Measurements from ENCODE around the gene TMEM151A.

Gene TMEM151A

GRCh38 chr11:66263785-66264184, 27.9 kb upstream of the TMEM151A start:
- no peak for DNase-seq
- Mint-ChIP-seq H3K27ac (no peak overlapping the region), H3K27me3 (no peaks in the 10 kb centered on the region), H3K4me3 (no peak overlapping the region), H3K4me1 (peaks cover 35% of the 10 kb centered on the region), H3K9me3 (no peaks in the 10 kb centered on the region)
- ATAC-seq: no peak

DNA sequence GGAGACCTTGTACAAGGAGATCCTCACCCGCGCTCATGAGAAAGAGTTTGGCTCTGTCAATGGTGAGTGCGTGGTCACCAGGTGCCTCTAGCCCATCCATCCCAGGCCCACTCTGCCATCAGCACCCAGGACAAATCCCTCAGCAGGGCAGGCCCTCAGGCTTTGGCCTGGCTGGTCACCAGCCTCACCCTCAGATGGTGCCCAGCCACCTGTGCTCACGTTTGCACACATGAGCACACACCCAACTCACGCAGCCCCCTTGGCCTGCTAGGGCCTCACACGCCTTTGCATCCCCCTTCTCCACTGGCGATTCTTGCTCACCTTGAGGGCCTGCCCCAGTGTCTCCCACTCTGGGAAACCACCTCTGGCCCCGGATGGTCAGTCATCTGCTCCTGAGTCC, 27.3 kb upstream of the TMEM151A start:
- no peak overlapping the region for H3K4me3 Mint-ChIP-seq
- no peaks in the 10 kb centered on the region for H3K9me3 Mint-ChIP-seq
- DNase-seq (no peak), ATAC-seq (no peak)
- H3K27ac Mint-ChIP-seq: no peak overlapping the region
- H3K27me3 Mint-ChIP-seq: no peaks in the 10 kb centered on the region
- H3K4me1 Mint-ChIP-seq: peaks cover 32% of the 10 kb centered on the region

DNA sequence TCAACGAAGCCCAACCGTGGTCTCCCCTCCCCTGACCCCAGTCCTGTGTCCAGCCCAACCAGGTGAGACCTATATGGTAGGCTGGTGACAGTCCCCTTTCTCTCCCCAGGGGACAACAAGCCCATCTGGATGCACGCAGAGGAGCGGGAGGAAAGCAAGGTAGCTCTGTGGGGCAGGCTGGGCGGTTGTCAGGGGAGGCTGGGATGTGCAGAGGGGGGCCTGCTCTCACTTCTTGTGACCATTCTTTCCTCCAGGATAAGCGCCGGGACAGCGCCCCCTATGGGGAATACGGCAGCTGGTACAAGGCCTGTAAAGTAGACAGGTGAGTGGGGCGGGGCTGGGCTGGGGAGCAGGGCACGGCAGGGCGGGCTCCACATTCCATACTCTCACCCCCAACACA, 26.8 kb upstream of the TMEM151A start:
- Mint-ChIP-seq H3K4me3 (no peak overlapping the region), H3K9me3 (no peaks in the 10 kb centered on the region), H3K4me1 (peaks cover 32% of the 10 kb centered on the region), H3K27me3 (no peaks in the 10 kb centered on the region), H3K27ac (no peak overlapping the region)
- ATAC-seq: no peak
- DNase-seq: no peak

DNA sequence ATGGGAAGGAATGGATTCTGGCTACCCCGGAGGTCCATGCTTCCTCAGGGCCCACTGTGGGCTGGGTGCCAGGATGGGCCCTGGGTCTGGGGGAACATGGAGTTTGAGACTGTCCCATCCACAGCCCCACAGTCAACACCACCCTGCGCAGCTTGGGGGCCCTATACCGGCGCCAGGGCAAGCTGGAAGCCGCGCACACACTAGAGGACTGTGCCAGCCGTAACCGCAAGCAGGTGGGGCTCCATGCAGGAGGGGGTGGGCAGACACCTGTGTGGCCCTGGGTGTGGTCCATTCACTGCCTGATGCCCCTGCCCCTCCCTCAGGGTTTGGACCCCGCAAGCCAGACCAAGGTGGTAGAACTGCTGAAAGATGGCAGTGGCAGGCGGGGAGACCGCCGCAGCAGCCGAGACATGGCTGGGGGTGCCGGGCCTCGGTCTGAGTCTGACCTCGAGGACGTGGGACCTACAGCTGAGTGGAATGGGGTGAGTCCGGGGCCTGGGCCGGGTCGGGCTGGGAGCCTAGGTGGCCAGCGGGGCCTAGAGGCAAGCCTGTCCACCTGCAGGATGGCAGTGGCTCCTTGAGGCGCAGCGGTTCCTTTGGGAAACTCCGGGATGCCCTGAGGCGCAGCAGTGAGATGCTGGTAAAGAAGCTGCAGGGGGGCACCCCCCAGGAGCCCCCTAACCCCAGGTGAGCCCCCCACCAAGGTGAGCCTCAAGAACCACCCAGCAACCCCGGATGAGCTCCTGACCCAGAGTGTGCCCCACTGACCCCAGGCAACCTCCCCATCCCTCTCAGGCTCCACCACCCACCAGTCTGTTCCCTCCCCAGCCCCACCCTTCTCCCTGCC, 25.9 kb upstream of the TMEM151A start:
- H3K4me1 Mint-ChIP-seq: peaks cover 36% of the 10 kb centered on the region
- H3K4me3 Mint-ChIP-seq: no peak overlapping the region
- no peak for ATAC-seq
- H3K27me3 Mint-ChIP-seq: no peaks in the 10 kb centered on the region
- no peaks in the 10 kb centered on the region for H3K9me3 Mint-ChIP-seq
- no peak overlapping the region for H3K27ac Mint-ChIP-seq
- no peak for DNase-seq

DNA sequence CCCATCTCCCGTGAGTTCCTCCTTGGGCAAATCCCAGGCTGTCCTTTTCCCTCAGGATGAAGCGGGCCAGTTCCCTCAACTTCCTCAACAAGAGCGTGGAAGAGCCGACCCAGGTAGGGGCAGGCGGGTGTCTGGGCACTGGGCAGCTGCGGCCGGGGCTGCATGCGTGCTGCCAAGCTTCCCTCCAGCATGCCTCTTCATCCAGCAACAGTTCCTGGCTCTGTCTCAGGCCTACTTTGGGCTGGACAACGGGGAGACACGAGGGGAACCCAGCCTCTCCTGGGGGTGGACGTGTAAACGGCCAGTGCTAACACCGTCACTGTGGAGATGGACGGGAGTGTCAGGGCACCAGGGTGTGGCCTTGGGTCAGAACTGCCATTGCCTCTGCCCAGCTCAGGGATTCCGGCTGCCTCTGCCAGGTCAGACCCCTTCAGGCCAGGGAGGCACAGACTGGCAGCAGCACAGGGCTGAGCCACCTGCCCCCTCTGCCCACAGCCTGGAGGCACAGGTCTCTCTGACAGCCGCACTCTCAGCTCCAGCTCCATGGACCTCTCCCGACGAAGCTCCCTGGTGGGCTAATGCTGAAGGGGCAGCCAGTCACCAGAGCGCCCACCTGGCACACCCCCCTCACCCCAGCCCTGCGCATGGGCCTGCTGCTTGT, 25.2 kb upstream of the TMEM151A start:
- no peaks in the 10 kb centered on the region for H3K27me3 Mint-ChIP-seq

DNA sequence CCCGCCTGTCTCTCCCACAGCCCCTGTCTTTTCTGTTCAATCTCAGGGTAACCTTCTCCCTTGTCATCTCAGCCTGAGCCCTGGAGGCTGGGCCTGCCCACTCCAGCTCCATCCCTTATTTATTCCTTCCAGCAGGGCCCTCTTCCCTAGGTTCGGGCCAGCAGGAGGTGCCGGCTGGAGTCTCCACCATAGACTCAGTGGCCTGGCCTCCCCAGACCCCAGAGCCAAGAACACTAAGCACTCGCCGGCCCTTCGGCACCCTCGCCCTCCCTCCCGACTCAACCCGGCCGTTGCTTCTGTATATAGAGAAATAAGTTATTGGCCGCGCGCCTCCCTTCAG, 24.7 kb upstream of the TMEM151A start:
- no peak for DNase-seq
- no peaks in the 10 kb centered on the region for H3K27me3 Mint-ChIP-seq
- no peak for ATAC-seq
- peaks cover 45% of the 10 kb centered on the region for H3K4me1 Mint-ChIP-seq
- peak overlapping the region; percentile 90 to 95 for H3K4me3 Mint-ChIP-seq
- no peaks in the 10 kb centered on the region for H3K9me3 Mint-ChIP-seq
- no peak overlapping the region for H3K27ac Mint-ChIP-seq

More for the DNA sequence above, 25.2 kb upstream of the TMEM151A start:
- DNase-seq: no peak
- Mint-ChIP-seq H3K9me3 (no peaks in the 10 kb centered on the region), H3K4me1 (peaks cover 40% of the 10 kb centered on the region), H3K4me3 (peak overlapping the region; percentile 90 to 95), H3K27ac (no peak overlapping the region)
- no peak for ATAC-seq

DNA sequence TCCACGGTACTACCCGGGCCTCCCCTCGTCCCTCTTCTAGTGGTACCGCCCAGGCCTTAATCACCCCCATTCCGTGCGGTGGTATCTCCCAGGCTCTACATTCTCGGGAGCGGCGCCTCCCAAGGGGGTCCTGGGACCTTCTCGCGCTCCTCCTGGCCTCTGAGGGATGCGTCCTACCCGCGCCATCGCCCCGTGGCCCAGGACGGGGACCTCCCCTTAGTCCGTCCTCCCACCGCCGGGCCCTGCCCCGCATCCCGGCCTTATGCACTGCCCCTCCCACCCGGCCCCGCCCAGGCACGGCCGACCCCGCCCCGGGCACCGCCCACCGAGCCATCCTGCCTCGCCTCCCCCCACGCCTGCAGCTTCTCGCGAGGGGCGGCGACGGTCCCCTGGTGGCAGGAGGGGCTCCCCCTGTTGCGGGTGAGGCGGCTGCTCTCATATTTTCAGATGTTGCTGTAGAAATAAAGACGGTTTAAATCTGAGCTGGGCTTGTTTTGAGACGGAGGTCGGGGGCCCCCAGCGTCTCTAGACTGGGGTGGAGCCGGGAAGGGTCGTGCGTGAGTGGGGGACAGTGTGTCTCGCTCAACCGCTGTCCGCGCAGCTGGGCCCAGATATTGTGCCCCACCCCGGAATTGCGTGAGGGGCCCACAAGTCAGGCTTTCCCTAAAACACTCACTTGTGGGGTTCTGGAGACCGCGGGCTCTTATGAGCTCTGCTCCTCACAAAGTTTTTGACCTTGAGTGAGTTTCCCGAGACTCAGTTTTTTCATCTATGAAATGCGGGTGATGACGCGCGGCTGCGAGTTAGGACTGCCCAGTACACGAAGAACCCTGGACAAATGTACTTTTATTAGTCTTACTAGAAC, 24.1 kb upstream of the TMEM151A start:
- peak; percentile 91 to 92 for DNase-seq
- Mint-ChIP-seq H3K27me3 (no peaks in the 10 kb centered on the region), H3K9me3 (no peaks in the 10 kb centered on the region), H3K27ac (peak overlapping the region; percentile 94 to 96), H3K4me3 (peak overlapping the region; percentile 90 to 95), H3K4me1 (peaks cover 51% of the 10 kb centered on the region)
- ATAC-seq: peak; percentile 70

DNA sequence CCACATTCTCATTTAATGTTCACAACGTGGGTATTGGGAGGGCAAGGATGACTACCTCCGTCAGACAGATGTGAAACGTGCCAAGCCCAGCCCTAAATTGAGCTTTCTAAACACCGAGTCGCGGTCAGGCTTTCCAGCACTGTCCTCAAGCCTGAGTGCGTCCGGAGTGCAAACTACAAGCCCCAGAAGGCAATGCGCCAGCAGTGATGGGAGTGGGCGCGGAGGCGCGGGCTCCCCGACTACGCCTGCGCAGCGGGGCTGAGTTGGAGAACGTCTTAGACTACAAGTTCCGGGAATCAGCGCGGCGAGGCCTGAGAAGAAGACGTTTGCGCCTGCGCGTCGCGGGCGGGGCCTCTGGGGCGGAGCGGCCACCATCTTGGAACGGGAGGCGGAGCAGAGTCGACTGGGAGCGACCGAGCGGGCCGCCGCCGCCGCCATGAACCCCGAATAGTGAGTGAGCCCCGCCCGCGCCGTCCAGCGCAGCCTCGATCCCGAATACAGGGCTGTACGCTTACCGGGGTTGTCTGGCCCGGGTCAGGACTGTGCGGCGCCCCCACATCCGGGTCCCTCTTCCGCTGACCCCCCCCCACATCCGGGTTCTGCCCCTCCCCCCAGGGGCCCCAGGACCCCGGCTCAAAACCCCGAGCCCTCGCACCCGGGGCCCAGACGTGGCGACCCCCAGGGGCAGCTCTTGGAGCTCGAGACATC, 23.3 kb upstream of the TMEM151A start, which contains the start of gene RAB1B:
TSS of gene RAB1B (plus strand) at position 396 of the 708 bp plus-strand sequence. CDS start at position 437, 41 bp downstream.
- H3K4me1 Mint-ChIP-seq: peaks cover 54% of the 10 kb centered on the region
- DNase-seq (peak; percentile 100), ATAC-seq (peak; percentile 88)
- no peaks in the 10 kb centered on the region for H3K9me3 Mint-ChIP-seq
- peak within 1 kb of the TSS; percentile 94 to 96 for H3K27ac Mint-ChIP-seq
- H3K4me3 Mint-ChIP-seq: peak within 1 kb of the TSS; percentile 90 to 95
- H3K27me3 Mint-ChIP-seq: no peaks in the 10 kb centered on the region

- Mint-ChIP-seq H3K9me3 (no peaks in the 10 kb centered on the region), H3K4me3 (peak overlapping the region; percentile 90 to 95), H3K4me1 (peaks cover 54% of the 10 kb centered on the region), H3K27me3 (no peaks in the 10 kb centered on the region), H3K27ac (peak overlapping the region; percentile 94 to 96)
- DNase-seq (no peak), ATAC-seq (no peak)
These were observed 22.5 kb upstream of the TMEM151A start for GRCh38 chr11:66268952-66269905.

DNA sequence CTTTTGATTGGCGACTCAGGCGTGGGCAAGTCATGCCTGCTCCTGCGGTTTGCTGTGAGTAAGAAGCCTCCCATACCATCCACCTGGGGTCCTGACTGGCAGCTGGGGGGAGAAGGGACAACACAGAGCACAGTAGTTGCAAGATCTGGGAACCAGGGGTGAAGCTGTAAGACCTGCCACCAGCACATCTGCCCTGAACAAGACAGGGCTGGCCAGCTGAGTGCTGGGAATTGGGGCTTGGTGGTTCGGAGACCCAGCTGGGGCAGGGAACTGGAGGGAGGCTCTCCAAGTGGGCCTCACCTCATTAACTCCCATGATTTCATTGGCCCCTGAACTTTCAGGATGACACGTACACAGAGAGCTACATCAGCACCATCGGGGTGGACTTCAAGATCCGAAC, 19.9 kb upstream of the TMEM151A start:
- Mint-ChIP-seq H3K4me1 (peaks cover 55% of the 10 kb centered on the region), H3K9me3 (no peaks in the 10 kb centered on the region), H3K27ac (no peak overlapping the region), H3K27me3 (no peaks in the 10 kb centered on the region), H3K4me3 (no peak overlapping the region)
- ATAC-seq: no peak
- no peak for DNase-seq

- Mint-ChIP-seq H3K9me3 (no peaks in the 10 kb centered on the region), H3K27me3 (no peaks in the 10 kb centered on the region), H3K27ac (no peak overlapping the region), H3K4me3 (no peak overlapping the region), H3K4me1 (peaks cover 55% of the 10 kb centered on the region)
- DNase-seq (no peak), ATAC-seq (no peak)
These were observed 19.1 kb upstream of the TMEM151A start for GRCh38 chr11:66272596-66272995.

DNA sequence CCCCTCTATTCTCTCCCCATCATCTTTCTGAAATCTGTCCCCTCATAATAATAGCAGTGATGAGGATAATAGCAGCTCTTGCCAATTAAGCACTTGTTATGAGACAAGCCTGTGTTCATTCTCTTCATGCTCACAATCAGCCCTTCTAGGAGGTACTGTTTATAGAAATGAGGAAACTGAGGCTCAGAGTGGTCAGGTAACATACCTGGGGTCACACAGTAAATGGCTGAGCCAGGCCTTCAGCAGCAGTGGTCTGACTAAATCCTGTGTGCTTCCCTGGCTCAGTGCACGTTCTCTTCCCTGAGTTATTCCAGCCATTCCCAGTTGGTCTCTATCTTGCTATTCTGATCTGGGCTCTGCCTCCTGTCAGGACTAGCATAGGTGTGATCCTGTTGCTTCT, 17.5 kb upstream of the TMEM151A start:
- Mint-ChIP-seq H3K27ac (no peak overlapping the region), H3K4me1 (peaks cover 55% of the 10 kb centered on the region), H3K27me3 (peaks cover 4% of the 10 kb centered on the region)

GRCh38 chr11:66275396-66275795, 16.3 kb upstream of the TMEM151A start:
- DNase-seq (no peak), ATAC-seq (no peak)
- H3K27ac Mint-ChIP-seq: peak overlapping the region in 1 of 2 donors; percentile 27
- peaks cover 14% of the 10 kb centered on the region for H3K27me3 Mint-ChIP-seq
- H3K4me3 Mint-ChIP-seq: no peak overlapping the region
- H3K9me3 Mint-ChIP-seq: no peaks in the 10 kb centered on the region
- H3K4me1 Mint-ChIP-seq: peaks cover 50% of the 10 kb centered on the region

More for the DNA sequence above, 17.5 kb upstream of the TMEM151A start:
- no peak for DNase-seq
- no peaks in the 10 kb centered on the region for H3K9me3 Mint-ChIP-seq
- H3K4me3 Mint-ChIP-seq: no peak overlapping the region
- ATAC-seq: no peak

- no peak for DNase-seq
- Mint-ChIP-seq H3K27ac (no peak overlapping the region), H3K4me1 (peaks cover 44% of the 10 kb centered on the region), H3K27me3 (peaks cover 21% of the 10 kb centered on the region), H3K4me3 (no peak overlapping the region), H3K9me3 (no peaks in the 10 kb centered on the region)
- no peak for ATAC-seq
These were observed 15.6 kb upstream of the TMEM151A start for GRCh38 chr11:66275984-66276612.

Measured in stimulated activated naive CD8-positive, alpha-beta T cell treated with anti-CD3 and anti-CD28 coated beads, Interleukin-15, amount 100 ng/mL, for 72 hours (primary cell).